DND-41 (cell line): ENCODE results near the gene SEPTIN10.
"Not testable (repeated sequence)": the region's sequence is repeated elsewhere in the genome, so short reads cannot be mapped to it uniquely, and the experiment has no call there.

ENCODE experiments used
- ATAC-seq: fragments of 200-7000 bp; cut with Tn5 transposase; 3 replicates; pipeline ENCODE4 v1.9.1; 2021; ENCODE audit warnings: low read depth; ENCODE audit not compliant: insufficient read depth
- DNase-seq: peaks from one replicate; pipeline ENCODE4 v3.0.0-alpha.2; 2020
- H2AFZ ChIP-seq: 2 replicates; pipeline ENCODE4 v1.6.0; 2012; ENCODE audit warnings: low read depth, low read length
- H3K27ac ChIP-seq: 2 replicates; pipeline ENCODE4 v1.5.1; 2012; ENCODE audit warnings: low read length, inconsistent platforms
- H3K27me3 ChIP-seq: fragments of 200-600 bp; sonication (generic); 2 replicates; pipeline ENCODE4 v1.6.0; 2012; ENCODE audit warnings: low read length, mild to moderate bottlenecking, inconsistent platforms; ENCODE audit not compliant: insufficient read depth, poor library complexity
- H3K36me3 ChIP-seq: 2 replicates; pipeline ENCODE4 v1.5.1; 2012; ENCODE audit warnings: low read length, inconsistent platforms; ENCODE audit not compliant: insufficient read depth
- H3K4me1 ChIP-seq: 2 replicates; pipeline ENCODE4 v1.5.1; 2012; ENCODE audit warnings: mild to moderate bottlenecking, low read length; ENCODE audit not compliant: insufficient read depth
- H3K4me2 ChIP-seq: 2 replicates; pipeline ENCODE4 v1.6.0; 2012; ENCODE audit warnings: mild to moderate bottlenecking, moderate library complexity, low read length, inconsistent platforms; ENCODE audit not compliant: insufficient read depth
- H3K4me3 ChIP-seq, 2 experiments: fragments of 200-600 bp in 1 of 2; shearing (Covaris generic) in 1 of 2; 2 replicates each; pipeline ENCODE4 v1.5.1; 2012 to 2016; ENCODE audit warnings: inconsistent platforms in 2 of 2, low read length in 2 of 2, mild to moderate bottlenecking in 2 of 2, low read depth in 1 of 2, moderate library complexity in 1 of 2
- H3K79me2 ChIP-seq: 2 replicates; pipeline ENCODE4 v1.6.0; 2012; ENCODE audit warnings: low read length, inconsistent platforms; ENCODE audit not compliant: insufficient read depth
- H3K9ac ChIP-seq: 2 replicates; pipeline ENCODE4 v1.6.0; 2012; ENCODE audit warnings: low read depth, mild to moderate bottlenecking, inconsistent platforms, low read length, moderate library complexity
- H3K9me3 ChIP-seq: 2 replicates; pipeline ENCODE4 v1.5.1; 2012; ENCODE audit warnings: low read length, moderate library complexity, mild to moderate bottlenecking, inconsistent platforms; ENCODE audit not compliant: insufficient read depth, severe bottlenecking
- H4K20me1 ChIP-seq: 2 replicates; pipeline ENCODE4 v1.6.0; 2012; ENCODE audit warnings: low read length; ENCODE audit not compliant: insufficient read depth
- EZH2 ChIP-seq: IDR thresholded peaks from 3 replicates; pipeline ENCODE4 v1.6.1; 2012; ENCODE audit warnings: borderline replicate concordance, low read depth, mild to moderate bottlenecking, moderate library complexity, low read length, inconsistent platforms; ENCODE audit not compliant: severe bottlenecking
- TF ChIP-seq, protein P1 (sequence below): IDR thresholded peaks from 2 replicates; pipeline ENCODE4 v1.5.1; 2012; ENCODE audit warnings: borderline replicate concordance, low read length, moderate library complexity, mild to moderate bottlenecking; ENCODE audit not compliant: poor library complexity, severe bottlenecking; ENCODE audit errors: extremely low read depth

Gene SEPTIN10

DNA sequence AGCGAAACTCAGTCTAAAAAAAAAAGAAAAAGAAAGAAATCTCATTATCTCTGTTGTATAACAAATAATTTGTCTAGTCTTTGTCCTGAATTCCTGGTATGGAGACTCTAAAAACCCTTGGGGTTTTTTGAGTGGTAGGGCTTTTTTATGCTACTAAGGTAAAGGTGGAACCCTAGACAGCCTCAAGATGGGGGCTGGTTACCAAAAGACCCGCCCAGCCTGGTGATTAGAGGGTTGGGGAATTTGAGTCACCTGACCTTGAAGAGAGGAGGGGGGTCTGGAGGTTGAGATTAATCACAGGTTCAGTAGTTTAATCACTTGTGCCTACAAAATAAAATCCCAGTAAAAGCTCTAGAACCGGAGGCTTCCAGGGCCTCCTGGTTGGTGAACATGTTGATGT lies 18.0 kb upstream of the SEPTIN10 start:
- no peak for ATAC-seq
- H3K27ac ChIP-seq = no peak overlapping the region
- no peak overlapping the region for H3K9ac ChIP-seq

DNA sequence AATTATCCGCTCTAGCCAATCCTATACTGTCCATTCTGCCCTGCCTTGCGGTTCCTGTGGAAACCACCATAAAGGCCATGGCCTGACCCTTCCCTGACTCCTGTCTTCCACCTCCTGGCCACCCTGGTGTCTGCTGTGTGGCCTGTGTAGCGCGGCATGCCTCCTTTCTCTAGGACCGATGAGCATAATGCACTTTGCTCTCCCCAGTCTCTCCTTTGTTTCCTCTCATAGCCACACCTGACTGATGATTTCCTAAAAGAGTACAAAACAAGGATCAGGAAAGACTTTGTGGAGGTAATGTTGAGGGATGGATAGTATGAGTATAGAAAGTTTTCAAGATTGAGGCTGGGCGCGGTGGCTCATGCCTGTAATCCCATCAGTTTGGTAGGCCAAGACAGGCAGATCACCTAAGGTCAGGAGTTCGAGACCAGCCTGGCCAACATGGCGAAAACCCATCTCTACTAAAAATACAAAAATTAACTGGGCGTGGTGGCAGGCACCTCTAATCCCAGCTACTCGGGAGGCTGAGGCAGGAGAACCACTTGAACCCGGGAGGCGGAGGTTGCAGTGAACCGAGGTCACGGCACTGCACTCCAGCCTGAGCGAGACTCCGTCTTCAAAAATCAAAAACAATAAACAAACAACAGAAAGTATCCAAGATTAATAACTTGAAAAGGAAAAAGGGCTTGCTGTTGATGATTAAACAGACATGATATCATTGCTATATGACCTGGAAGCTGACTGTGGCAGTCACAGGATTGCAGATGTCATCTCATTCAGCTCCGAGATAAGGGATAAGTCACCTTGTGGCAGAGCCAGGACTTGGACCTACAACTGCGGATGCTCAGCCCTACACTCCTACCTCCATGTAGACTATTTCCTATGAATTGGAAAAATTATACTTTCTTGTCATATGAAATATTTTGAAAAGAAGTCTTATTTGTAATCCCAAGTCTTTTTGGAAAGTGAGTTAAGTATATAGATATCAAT lies 17.0 kb upstream of the SEPTIN10 start:
- DNase-seq = no peak
- Histone ChIP-seq H3K4me3 (no peak overlapping the region), H3K27me3 (no peaks in the 10 kb centered on the region), H3K36me3 (no peaks in the 10 kb centered on the region), H3K9ac (no peak overlapping the region), H3K4me2 (no peak overlapping the region), H3K9me3 (no peaks in the 10 kb centered on the region), H3K27ac (no peak overlapping the region), H4K20me1 (no peaks in the 10 kb centered on the region), H3K4me1 (no peaks in the 10 kb centered on the region), H3K79me2 (no peaks in the 10 kb centered on the region), H2AFZ (no peak overlapping the region)
- no peak for ATAC-seq
- no peak for TF ChIP-seq EZH2
- TF ChIP-seq, protein P1, sequence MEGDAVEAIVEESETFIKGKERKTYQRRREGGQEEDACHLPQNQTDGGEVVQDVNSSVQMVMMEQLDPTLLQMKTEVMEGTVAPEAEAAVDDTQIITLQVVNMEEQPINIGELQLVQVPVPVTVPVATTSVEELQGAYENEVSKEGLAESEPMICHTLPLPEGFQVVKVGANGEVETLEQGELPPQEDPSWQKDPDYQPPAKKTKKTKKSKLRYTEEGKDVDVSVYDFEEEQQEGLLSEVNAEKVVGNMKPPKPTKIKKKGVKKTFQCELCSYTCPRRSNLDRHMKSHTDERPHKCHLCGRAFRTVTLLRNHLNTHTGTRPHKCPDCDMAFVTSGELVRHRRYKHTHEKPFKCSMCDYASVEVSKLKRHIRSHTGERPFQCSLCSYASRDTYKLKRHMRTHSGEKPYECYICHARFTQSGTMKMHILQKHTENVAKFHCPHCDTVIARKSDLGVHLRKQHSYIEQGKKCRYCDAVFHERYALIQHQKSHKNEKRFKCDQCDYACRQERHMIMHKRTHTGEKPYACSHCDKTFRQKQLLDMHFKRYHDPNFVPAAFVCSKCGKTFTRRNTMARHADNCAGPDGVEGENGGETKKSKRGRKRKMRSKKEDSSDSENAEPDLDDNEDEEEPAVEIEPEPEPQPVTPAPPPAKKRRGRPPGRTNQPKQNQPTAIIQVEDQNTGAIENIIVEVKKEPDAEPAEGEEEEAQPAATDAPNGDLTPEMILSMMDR = no peak

More for the DNA sequence above, 18.0 kb upstream of the SEPTIN10 start:
- Histone ChIP-seq H3K27me3 (no peaks in the 10 kb centered on the region), H3K4me2 (no peak overlapping the region), H3K79me2 (no peaks in the 10 kb centered on the region), H3K4me3 (no peak overlapping the region), H3K36me3 (no peaks in the 10 kb centered on the region), H3K4me1 (no peaks in the 10 kb centered on the region), H2AFZ (no peak overlapping the region), H3K9me3 (no peaks in the 10 kb centered on the region), H4K20me1 (no peaks in the 10 kb centered on the region)
- DNase-seq = no peak
- TF ChIP-seq, protein P1 = no peak
- TF ChIP-seq EZH2 = no peak

DNA sequence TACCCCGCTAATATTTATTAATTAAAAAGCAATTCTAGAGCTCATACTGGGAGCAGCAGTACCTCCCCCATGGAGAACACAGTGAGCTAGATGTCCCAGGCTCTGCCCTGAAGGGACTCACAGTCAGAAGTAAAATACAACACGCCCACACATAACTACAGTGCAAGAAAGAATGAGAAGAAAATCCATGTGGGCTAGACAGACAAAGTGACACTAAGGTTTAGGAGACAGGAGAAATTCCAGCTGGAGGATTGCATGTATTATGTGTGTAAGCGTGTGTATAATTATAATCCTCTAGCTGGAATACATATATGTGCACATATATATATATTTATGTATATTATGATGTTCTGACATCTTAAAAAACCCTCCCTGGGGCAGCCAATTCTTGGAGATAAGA lies 16.1 kb upstream of the SEPTIN10 start:
- Histone ChIP-seq H3K4me2 (no peak overlapping the region), H3K9ac (no peak overlapping the region), H3K4me3 (no peak overlapping the region), H2AFZ (no peak overlapping the region), H4K20me1 (no peaks in the 10 kb centered on the region), H3K27me3 (no peaks in the 10 kb centered on the region), H3K4me1 (no peaks in the 10 kb centered on the region), H3K79me2 (no peaks in the 10 kb centered on the region), H3K36me3 (no peaks in the 10 kb centered on the region), H3K27ac (no peak overlapping the region), H3K9me3 (no peaks in the 10 kb centered on the region)
- no peak for TF ChIP-seq EZH2
- TF ChIP-seq, protein P1 = no peak
- ATAC-seq (no peak), DNase-seq (no peak)

DNA sequence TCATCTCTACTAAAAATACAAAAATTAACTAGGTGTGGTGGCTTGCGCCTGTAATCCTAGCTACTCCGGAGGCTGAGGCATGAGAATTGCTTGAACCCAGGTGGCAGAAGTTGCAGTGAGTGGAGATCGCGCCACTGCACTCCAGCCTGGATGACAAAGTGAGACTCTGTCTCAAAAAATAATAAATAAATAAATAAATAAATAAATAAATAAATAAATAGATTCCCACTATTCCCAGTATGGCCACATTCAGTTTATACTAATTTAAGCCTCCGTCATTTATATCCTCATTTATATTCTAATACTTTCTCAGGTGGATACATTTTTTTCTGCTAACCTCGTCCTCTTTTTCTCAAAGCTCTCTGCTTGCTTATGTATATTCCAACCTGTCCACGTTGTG lies 14.6 kb upstream of the SEPTIN10 start:
- H3K9me3 ChIP-seq, DNase-seq, H4K20me1 ChIP-seq, H3K4me1 ChIP-seq, H3K27me3 ChIP-seq, H3K36me3 ChIP-seq, H3K4me3 ChIP-seq, H3K79me2 ChIP-seq, H3K27ac ChIP-seq, H3K4me2 ChIP-seq, H2AFZ ChIP-seq, ATAC-seq, H3K9ac ChIP-seq: not testable (repeated sequence)
